Measurements from ENCODE around the gene TMEM171. TPM values are rescaled to one million over a fixed set of nuclear protein-coding genes. Genes with fewer than 3 reads are reported as not detected.

Gene TMEM171
- total RNA-seq, 1 donor from 2014 or later, result not detected

DNA sequence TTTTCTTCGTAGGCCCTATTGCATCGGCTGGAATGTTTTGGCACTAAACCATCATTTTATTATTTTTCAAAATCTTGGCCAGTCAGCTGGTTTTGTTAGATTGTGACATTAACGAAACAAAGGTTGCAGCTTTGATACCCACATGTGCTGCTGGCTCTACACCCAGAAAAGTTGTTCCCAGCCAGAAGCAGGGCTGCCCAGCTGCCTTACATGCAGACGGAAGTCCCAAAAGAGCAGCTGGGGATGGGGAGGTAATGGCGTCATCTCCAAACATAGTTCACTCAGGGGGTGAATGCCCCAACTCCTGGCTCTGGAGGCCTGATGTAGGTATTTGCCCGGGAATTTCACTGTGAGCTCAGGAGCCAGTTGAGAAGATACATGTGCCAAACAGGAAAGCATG is 23.3 kb downstream of the TMEM171 start:
- intact Hi-C loops (cut with micrococcal nuclease), result no loop called here
- ATAC-seq (no peak), DNase-seq (no peak)

DNA sequence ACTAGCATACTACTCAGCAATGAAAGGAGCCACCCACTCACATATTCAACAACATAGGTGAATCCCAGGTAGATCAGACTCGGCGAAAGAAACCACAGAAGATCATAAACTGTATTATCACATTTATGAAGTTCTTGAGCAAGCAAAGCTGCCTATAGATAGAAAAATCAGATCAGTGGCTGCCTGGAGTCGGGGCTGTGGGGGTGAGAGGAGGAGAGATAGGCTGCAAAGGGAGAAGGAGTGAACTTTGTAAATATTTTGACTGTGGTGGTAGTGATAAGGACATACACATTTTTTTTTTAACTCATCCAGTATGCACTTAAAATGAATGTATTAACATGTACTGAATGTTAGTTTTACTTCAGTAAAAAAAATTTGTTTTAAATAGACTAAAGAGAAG is 29.2 kb downstream of the TMEM171 start:
- intact Hi-C loops (cut with micrococcal nuclease), result no loop called here
- DNase-seq (no peak), ATAC-seq (no peak)

DNA sequence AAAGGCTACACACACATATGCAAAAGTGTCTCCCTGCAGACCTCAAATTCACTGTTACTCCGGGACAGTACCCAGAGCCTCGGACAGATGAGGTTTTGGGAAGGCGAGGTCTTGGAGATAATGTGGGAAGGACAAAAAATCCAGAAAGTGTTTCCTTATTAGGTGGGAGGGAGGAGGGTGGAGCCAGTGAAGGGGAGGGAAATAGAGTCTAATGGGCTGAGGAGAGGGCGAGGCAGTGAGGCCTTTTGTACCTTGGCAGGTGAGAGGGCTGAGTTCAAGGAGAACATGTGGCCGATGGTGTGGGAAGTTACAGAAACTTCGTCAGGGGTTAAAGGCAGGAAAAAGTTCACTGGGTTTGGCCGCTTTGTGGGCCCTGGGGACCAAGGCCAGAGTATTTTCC is 30.5 kb downstream of the TMEM171 start:
- intact Hi-C loops (cut with micrococcal nuclease), result no loop called here
- ATAC-seq, result no peak
- no peak for DNase-seq

DNA sequence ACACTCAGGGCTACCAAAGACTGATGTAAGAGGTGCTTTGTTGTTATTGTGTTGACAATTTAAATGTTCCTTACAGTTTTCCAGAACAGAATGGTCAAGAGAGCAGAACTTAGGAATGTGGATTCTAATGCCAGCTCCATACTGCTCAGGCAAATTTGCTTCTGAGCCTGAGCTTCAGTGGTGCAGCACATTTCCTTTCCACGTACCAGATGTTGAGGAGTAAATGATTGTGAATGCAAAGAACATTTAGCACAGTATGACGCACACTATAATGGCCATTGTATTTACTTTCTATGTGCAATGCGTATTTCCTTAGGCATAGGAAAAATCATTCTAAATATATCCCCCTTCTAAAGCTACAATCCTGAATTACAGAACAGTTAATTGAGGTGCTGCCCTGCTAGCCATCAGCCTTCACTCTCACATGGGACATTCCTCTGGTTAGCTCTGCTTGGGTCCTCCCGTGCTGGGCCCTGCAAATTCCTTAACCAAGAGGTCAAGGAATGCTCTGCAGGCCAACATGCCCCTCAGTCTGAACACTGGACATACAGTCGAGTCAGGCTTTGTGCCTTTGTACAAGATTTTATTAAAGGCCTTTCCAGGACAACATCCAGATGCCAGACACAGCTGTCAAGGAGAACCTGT is 31.5 kb downstream of the TMEM171 start:
- intact Hi-C loops (cut with micrococcal nuclease), result no loop called here
- no peak for DNase-seq
- ATAC-seq, result no peak

DNA sequence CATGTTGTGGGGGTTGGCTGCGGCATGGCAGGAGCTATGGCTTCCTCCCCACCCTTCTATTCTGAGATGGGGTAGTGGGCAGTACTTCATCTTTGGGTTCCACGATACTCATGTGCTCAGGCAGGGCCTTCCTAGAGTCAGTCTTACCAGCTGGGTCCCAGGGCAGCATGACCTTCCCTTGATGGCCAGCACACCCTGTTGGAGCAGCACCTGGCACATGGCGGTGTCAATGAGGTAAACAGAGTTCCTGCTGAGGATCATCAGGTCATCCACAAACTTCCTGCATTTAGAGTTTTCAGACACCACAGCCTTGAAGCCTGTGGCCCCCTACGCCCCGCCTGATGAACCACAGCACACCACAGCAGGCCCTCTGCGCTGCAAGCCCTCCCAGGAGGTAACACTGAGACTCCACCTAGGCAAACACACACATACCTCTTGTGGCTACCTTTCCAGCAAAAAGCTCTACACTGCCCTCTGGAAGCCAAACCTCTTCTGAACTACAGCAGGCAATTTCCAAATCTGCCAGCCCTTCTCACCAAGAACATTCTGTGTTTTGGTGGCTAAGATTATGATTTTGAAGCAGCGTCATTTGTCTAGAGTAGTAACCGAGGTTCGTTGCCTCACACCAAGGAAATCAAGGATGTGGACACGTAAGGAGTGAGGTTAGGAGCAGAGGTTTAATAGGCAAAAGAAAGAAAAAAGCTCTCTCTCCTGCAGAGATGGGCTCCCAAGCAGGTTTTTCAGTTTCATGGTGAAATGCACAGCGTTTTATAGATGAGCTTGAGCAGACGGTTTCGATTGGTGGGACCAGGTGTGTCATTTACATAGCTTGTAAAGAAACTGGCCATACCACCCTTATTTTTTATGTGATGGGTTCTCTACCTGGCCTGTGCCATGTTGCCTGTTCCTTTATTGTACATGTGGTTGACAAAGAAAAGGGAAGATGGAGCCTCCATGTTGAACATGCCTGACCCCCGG is 32.3 kb downstream of the TMEM171 start:
- ATAC-seq (no peak), DNase-seq (no peak)
- intact Hi-C loops (cut with micrococcal nuclease), result no loop called here

DNA sequence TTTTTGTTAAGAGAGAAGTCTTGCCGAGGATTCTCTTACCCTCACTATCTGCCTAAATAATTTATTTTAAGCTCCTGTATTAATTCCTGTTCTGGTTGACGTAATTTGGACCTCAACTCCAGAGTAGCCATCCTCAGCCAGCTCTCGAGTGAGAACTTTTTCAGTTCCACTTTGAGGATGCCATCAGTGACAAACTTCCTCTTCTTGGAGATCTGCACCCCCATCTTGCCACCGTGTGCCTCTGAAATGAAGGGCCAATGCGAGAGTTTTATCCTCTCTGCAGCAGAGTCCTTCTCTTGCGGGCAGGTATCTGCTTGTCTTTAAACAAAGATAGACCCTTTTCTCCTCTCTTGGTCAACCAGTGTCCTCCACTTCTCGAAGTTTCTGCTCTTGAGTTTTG is 33.1 kb downstream of the TMEM171 start:
- DNase-seq, result no peak
- no peak for ATAC-seq
- intact Hi-C loops (cut with micrococcal nuclease), result no loop called here

DNA sequence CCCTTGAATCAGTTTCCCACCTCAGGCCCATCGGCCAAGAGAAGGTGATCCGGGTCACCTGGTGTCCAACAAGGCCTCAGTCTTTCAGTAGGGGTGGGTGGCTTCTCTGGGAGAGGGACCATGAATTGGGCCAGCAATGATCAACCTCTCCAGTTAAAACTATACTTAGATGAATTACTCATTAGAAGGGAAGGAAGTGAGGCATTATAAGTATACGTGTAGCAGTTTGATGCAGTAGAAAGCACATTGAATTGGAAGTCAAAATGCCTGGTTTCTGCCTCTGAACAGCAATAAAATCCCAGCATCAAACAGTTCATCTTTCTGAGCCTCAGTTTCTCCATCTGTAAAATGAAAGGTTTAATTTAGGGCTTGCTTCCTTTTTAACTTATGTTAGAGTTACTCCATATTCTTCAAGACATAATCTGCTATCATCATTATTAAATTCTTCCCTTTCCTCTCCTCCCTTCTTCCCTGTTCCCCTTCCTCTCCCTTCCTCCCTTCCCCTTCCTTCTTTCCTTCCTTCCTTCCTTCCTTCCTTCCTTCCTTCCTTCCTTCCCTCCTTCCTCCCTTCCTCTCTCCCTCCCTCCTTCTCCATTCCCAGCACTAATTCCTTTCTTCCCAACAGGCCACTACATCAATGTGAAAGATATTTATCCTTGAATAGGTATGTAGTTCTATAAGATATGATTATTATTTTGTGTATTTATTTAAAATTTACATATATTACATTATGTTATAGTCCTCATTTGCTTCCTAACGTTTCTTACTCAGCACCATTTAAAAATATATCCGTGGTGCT is 34.0 kb downstream of the TMEM171 start:
- intact Hi-C loops (cut with micrococcal nuclease), result no loop called here
- ATAC-seq (no peak), DNase-seq (no peak)

DNA sequence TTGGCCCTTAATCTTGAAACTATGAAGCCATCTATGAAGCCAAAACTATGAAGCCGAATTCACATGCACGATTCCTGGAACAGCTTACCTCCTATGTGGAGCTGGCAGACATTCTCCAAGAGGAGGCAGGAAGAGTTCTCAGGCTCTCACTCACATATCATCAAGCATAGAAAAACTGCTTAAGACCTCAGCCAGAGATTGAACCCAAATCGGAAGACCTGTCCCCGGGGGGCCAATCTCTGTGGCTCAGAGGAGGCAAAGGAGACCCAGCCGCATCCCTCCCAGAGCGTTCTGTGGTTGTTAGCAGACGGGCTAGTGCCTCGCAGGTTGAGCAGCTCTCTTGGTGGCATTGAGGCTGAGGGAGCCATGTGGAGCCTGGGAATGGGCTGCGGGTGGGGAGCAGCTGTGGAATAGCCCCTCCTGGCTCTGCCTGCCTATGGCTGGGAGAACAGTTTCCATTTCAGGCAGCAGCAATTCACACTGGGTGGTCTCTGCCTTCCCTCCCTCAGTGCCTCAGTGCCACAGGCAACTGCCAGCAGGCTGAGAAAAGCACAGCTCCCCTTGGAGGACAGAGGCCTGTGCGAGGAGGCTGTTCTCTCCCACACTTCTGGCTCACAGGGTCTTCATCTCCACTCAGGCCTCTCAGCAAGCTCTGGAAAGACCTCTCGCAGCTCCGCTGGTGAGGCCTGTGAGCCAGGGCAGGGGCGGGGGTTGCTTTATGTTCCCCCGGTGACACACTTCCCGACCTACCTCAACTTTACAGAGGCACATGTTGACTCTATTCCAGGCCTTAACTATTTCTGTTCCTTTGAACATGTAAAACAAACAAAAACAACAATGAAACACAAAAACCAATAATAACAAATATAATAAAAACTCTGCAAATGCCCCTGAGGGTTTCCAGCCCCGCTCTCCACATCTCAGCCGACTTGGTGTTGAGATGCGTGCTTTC is 35.2 kb downstream of the TMEM171 start:
- no peak for ATAC-seq
- no peak for DNase-seq
- intact Hi-C loops (cut with micrococcal nuclease), result no loop called here

DNA sequence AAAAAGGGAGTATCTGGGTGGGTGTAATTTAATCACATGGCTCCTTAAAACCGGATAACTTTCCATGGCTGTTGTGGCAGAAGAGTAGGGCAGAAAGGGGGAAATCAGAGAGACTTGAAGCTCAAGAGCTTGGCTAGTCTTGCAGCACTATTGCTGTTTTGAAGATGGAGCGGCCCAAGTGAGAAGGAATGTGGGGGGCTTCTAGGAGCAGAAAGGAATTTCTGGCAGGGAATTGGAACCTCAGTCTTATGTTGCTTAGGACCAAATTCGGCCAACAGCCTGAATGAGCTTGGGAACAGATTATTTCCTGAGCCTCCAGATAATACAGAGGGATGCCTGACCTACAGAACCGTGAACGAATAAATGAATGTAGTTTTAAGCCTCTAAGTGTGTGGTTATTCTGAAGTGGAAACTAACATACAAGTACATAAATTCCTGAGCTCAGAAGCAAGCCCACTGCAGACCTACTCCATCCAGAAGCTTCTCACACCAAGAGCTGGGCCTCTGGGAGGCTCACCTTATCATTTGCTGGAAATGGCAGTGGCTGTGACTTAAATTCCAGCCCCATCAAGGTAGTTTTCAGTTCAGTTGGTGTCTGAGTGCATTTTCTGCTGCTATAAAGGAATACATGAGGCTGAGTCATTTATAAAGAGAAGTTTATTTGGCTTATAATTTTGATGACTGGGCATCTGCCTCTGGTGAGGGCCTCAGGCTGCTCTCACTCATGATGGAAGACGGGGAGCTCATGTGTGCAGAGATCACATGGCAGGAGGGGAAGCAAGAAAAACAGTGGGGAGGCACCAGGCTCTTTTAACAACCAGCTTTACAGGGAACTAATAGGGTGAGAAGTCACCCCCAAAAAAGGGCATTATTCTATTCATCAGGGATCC is 37.3 kb downstream of the TMEM171 start:
- intact Hi-C loops (cut with micrococcal nuclease), result no loop called here
- DNase-seq, result no peak
- ATAC-seq, result no peak

DNA sequence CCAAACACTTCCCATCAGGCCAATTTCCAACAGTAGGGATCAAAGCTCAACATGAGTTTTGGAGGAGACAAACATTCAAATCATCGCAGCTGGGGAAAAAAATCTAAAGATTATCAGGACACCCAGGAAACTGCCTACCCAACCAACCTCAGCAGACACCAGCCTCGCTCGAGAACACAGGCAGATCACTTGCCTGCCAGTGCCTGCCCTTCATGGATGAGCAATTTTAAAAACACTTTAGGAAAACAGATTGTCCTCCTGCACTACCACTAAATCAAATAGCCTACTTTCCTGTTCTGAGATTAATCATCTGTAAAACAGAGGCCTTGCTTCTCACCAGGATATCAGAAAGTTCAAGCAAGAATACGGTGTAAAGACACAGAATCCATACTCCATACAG is 37.9 kb downstream of the TMEM171 start:
- intact Hi-C loops (cut with micrococcal nuclease), result no loop called here
- ATAC-seq, result no peak
- DNase-seq, result no peak

DNA sequence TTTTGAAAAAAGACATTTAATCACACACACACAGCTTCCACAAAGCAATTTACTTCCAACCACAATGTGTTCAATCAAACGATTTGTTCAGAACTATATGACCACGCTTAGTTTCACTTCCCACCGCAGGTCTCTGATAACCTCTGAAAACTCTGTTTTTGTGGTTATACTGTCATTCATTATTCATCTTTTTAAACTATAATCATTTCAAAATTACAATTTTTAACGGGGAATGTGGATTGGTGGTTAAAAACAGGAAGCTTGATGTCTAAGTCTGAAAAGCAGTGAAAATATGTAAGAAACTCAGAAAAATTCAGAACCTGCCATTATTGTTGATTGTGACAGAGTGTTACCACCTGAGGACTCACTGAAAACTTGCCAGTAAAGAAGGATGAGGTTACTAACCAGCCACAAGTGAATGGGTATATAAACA is 39.9 kb downstream of the TMEM171 start:
- DNase-seq (no peak), ATAC-seq (no peak)
- intact Hi-C loops (cut with micrococcal nuclease), result no loop called here

DNA sequence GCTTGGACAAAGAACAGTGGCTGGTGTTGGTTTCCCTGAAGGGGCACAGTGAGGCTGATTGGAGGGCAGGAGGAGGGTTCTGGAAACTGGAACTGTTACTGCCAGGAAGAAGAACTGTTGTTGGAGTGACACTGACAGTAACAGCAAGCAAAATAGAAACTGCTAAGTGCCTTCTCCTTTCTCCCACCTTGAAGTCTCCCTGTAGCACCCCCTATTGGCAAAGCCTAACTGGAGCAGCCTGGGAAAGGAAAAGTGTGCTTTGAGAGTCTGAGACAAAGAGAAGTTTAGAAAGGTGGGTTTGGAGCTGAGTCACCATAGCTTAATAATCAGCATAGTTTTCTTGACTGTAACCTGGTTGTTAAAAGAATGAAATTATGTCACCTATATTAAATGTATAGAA is 50.1 kb downstream of the TMEM171 start:
- DNase-seq (no peak), ATAC-seq (no peak)
- intact Hi-C loops (cut with micrococcal nuclease), result no loop called here

DNA sequence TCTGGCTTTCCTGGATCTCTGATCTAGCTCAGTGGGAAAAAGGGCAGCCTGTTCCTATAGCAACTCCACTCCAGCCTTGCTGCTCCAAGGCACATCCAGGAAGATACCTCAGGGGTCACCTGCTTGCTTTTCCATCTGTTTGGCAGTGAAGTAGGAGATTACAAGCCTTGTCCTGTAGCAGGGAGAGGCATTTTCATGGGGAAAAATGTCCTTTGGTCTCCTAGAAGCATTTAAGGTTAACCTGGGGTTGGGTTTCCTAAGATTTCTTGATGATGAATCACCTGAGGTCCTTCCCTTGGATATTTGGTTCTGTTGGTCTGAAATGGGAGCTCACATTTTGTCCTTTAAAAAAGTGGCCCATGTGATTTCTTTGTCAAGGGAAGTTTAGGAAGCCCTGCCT is 51.1 kb downstream of the TMEM171 start:
- intact Hi-C loops (cut with micrococcal nuclease), result no loop called here
- no peak for ATAC-seq
- DNase-seq, result no peak

DNA sequence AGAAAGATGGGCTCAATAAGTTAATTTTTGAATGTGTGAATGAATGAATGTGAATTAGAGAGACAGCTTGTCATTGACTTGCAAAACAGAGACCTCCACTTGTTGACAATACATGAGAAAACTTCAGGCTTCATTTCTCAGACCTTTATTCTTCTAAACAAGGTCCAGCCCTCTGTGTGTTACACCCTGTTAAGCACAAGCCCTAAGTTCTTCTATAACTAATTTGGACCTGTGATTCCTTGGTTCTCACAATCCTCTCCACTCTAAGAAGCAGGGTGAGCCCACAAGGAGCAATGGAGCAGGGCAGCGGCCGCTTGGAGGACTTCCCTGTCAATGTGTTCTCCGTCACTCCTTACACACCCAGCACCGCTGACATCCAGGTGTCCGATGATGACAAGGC is 52.6 kb downstream of the TMEM171 start, which contains the start of gene TMEM174:
Gene TMEM174 (plus strand): TSS at position 243 of the 400 bp plus-strand sequence. CDS start 51 bp downstream, at position 294.
- no peak for ATAC-seq
- no peak for DNase-seq
- intact Hi-C loops (cut with micrococcal nuclease), result no loop called here

DNA sequence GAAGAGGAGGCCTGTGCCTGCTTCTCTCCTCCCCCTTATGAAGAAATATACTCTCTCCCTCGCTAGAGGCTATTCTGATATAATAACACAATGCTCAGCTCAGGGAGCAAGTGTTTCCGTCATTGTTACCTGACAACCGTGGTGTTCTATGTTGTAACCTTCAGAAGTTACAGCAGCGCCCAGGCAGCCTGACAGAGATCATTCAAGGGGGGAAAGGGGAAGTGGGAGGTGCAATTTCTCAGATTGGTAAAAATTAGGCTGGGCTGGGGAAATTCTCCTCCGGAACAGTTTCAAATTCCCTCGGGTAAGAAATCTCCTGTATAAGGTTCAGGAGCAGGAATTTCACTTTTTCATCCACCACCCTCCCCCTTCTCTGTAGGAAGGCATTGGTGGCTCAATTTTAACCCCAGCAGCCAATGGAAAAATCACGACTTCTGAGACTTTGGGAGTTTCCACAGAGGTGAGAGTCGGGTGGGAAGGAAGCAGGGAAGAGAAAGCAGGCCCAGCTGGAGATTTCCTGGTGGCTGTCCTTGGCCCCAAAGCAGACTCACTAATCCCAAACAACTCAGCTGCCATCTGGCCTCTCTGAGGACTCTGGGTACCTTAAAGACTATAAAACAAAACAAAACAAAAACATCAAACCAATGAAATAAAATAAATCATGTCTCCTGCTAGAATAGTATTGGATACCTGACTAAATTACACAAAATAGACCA is 53.9 kb downstream of the TMEM171 start:
- no peak for ATAC-seq
- no peak for DNase-seq
- intact Hi-C loops (cut with micrococcal nuclease), result no loop called here

DNA sequence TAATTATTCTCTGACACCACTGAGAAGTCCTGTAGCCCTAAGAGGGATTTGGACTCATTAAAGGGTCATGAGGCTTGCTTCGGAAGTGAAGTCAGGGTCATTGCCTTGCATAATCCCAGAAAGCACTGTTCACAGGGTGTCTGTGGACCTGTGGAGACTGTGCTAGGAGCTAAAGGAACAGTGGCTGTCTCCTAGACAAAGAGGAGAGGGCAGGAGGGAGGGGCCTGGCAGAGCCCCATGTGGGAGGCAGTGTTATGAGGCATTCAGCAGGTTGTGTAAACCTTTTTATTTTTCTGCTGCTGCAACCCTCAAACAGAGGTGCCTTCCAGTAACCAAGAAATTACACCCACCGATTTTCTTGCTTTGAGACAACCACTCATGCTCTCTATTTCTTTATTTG is 55.9 kb downstream of the TMEM171 start:
- ATAC-seq, result no peak
- no peak for DNase-seq
- intact Hi-C loops (cut with micrococcal nuclease), result no loop called here

DNA sequence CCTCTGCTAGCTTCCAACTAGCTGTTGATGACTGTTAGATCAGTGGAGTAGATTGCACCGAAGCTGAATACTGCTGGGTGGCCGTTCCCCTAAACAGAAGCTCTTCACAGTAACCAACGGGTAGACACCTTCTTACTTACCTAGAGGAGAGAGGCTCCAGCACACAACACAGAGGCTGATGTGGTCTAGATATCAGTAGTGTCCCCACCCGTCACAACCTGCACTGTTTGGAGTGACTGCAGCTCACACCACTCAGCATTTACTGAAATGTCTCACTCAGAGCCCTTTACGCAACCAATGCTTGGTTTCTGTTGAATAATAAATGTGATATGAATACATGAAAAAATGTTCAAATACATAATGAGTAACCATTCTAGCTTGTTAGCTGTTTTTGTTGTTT is 57.9 kb downstream of the TMEM171 start:
- intact Hi-C loops (cut with micrococcal nuclease), result no loop called here
- ATAC-seq, result no peak
- no peak for DNase-seq
